Colonic mucosa (tissue), 4 donors: Measurements from ENCODE around the gene MOGAT2. TPM values are rescaled to one million over a fixed set of nuclear protein-coding genes. Genes with fewer than 3 reads are reported as not detected.

Source experiments
- DNase-seq: peaks from one replicate; pipeline ENCODE4 v3.0.0-alpha.2; 2020
- H3K27ac ChIP-seq: fragments of 200-600 bp; one replicate; pipeline ENCODE4 v1.8.0; 2021
- H3K27me3 ChIP-seq: fragments of 200-600 bp; one replicate; pipeline ENCODE4 v1.8.0; 2021
- H3K36me3 ChIP-seq: fragments of 200-600 bp; one replicate; pipeline ENCODE4 v1.8.0; 2021
- H3K4me1 ChIP-seq: fragments of 200-600 bp; one replicate; pipeline ENCODE4 v1.8.0; 2021; ENCODE audit warnings: mild to moderate bottlenecking
- H3K4me3 ChIP-seq: fragments of 200-600 bp; one replicate; pipeline ENCODE4 v1.8.0; 2021
- H3K9ac ChIP-seq, 2 donors: one replicate each; pipeline ENCODE4 v1.7.0; 2013; ENCODE audit warnings: control low read depth in 2 of 2, low read depth in 2 of 2, low read length in 2 of 2
- H3K9me3 ChIP-seq: fragments of 200-600 bp; one replicate; pipeline ENCODE4 v1.8.0; 2021
- CTCF ChIP-seq: fragments of 200-600 bp; IDR thresholded peaks from one replicate; pipeline ENCODE4 v1.8.0; 2022; ENCODE audit warnings: antibody characterized with exemption, mild to moderate bottlenecking
- intact Hi-C: fragments of 100-400 bp; cut with DNase I; formaldehyde crosslinking; loops from one replicate; pipeline ENCODE4 v1.14.1; 2022
- total RNA-seq, 2 donors: library from RNA; stranded (reverse); fragmentation: NEBNext Ultra II Directional in 1 of 2; extraction: Animal tissue kit (Norgen Biotek cat#: 25700) in 1 of 2; gene quantifications; one replicate each; pipeline ENCODE4 v1.2.1, GENCODE V29; 2021
- donor health status: healthy.
- donor health status: DM: no; HTN: no; CAD: no.
- donor health status: DM: no; HTN: no; CAD: no.

The MOGAT2 gene
- total RNA-seq, 2 donors from 2014 or later = 168 to 211 TPM

GRCh38 chr11:75697906-75698581, 19.6 kb upstream of the MOGAT2 start:
- Histone ChIP-seq H3K36me3 (no peaks in the 10 kb centered on the region), H3K27ac (no peak overlapping the region), H3K9ac (no peak overlapping the region), H3K27me3 (no peaks in the 10 kb centered on the region), H3K9me3 (no peaks in the 10 kb centered on the region), H3K4me3 (no peak overlapping the region), H3K4me1 (no peaks in the 10 kb centered on the region)
- intact Hi-C loops = no loop called here
- DNase-seq = no peak
- TF ChIP-seq CTCF = no peak

- no peaks in the 10 kb centered on the region for H3K9me3 ChIP-seq
- H3K27me3 ChIP-seq = no peaks in the 10 kb centered on the region
- no peaks in the 10 kb centered on the region for H3K4me1 ChIP-seq
- no peak for DNase-seq
- no peak for TF ChIP-seq CTCF
- no peak overlapping the region for H3K9ac ChIP-seq
- no peak overlapping the region for H3K4me3 ChIP-seq
- intact Hi-C loops = no loop called here
- no peak overlapping the region for H3K27ac ChIP-seq
- no peaks in the 10 kb centered on the region for H3K36me3 ChIP-seq
These were observed 16.7 kb upstream of the MOGAT2 start for GRCh38 chr11:75700940-75701339.

GRCh38 chr11:75703695-75704237, 13.9 kb upstream of the MOGAT2 start:
- Histone ChIP-seq H3K27me3 (no peaks in the 10 kb centered on the region), H3K9me3 (no peaks in the 10 kb centered on the region), H3K4me3 (no peak overlapping the region), H3K4me1 (peaks cover 4% of the 10 kb centered on the region), H3K36me3 (no peaks in the 10 kb centered on the region), H3K27ac (no peak overlapping the region), H3K9ac (no peak overlapping the region)
- DNase-seq = no peak
- no peak for TF ChIP-seq CTCF
- intact Hi-C loops = no loop called here

GRCh38 chr11:75705541-75705940, 12.1 kb upstream of the MOGAT2 start:
- TF ChIP-seq CTCF = no peak
- no peak for DNase-seq
- H3K4me3 ChIP-seq = no peak overlapping the region
- H3K4me1 ChIP-seq = peaks cover 4% of the 10 kb centered on the region
- intact Hi-C loops = no loop called here
- H3K36me3 ChIP-seq = no peaks in the 10 kb centered on the region
- no peaks in the 10 kb centered on the region for H3K27me3 ChIP-seq
- H3K9me3 ChIP-seq = no peaks in the 10 kb centered on the region
- no peak overlapping the region for H3K9ac ChIP-seq
- no peak overlapping the region for H3K27ac ChIP-seq

GRCh38 chr11:75706260-75706729, 11.3 kb upstream of the MOGAT2 start:
- no peaks in the 10 kb centered on the region for H3K27me3 ChIP-seq
- H3K36me3 ChIP-seq = no peaks in the 10 kb centered on the region
- H3K4me3 ChIP-seq = no peak overlapping the region
- peaks cover 4% of the 10 kb centered on the region for H3K4me1 ChIP-seq
- no peaks in the 10 kb centered on the region for H3K9me3 ChIP-seq
- peak; percentile 91 for TF ChIP-seq CTCF
- intact Hi-C loops = no loop called here
- DNase-seq = peak; percentile 76
- no peak overlapping the region for H3K27ac ChIP-seq
- no peak overlapping the region for H3K9ac ChIP-seq
